Measurements from ENCODE around the gene CENPF.

CENPF gene

GRCh38 chr1:214657299-214657698 lies 54.3 kb downstream of the CENPF start:
- Histone ChIP-seq H3K4me1 (ENCODE audit: insufficient read depth, low read length, severe bottlenecking) (no peaks in the 10 kb centered on the region), H3K9me3 (ENCODE audit: low read length) (no peaks in the 10 kb centered on the region)
- TF ChIP-seq EZH2 (IDR thresholded peaks at IDR 0.05; ENCODE audit: borderline replicate concordance, low read length) (no peak), CTCF (IDR thresholded peaks at IDR 0.05; ENCODE audit: low read length) (no peak)

GRCh38 chr1:214658175-214658574 lies 55.2 kb downstream of the CENPF start:
- no peaks in the 10 kb centered on the region for H3K27me3 ChIP-seq (ENCODE audit: insufficient read depth, low read length)
- H3K9me3 ChIP-seq (ENCODE audit: low read length): no peaks in the 10 kb centered on the region
- no peak for TF ChIP-seq CTCF (IDR thresholded peaks at IDR 0.05; ENCODE audit: low read length)
- TF ChIP-seq EZH2 (IDR thresholded peaks at IDR 0.05; ENCODE audit: borderline replicate concordance, low read length): no peak
- H3K27ac ChIP-seq (ENCODE audit: low read depth, low read length, poor library complexity, severe bottlenecking): no peak overlapping the region
- H3K79me2 ChIP-seq (ENCODE audit: insufficient read depth, low read length): no peaks in the 10 kb centered on the region
- no peak overlapping the region for H3K4me2 ChIP-seq (ENCODE audit: low read length)
- H3K36me3 ChIP-seq (ENCODE audit: insufficient read depth, low read length): peaks cover 100% of the 10 kb centered on the region
- H4K20me1 ChIP-seq (ENCODE audit: insufficient read depth, low read length): no peaks in the 10 kb centered on the region
- H3K4me3 ChIP-seq (ENCODE audit: low read depth, low read length, poor library complexity, severe bottlenecking): no peak overlapping the region
- no peaks in the 10 kb centered on the region for H3K9me2 ChIP-seq (ENCODE audit: low read depth, low read length)
- H3K4me1 ChIP-seq (ENCODE audit: insufficient read depth, low read length, severe bottlenecking): no peaks in the 10 kb centered on the region
- no peaks in the 10 kb centered on the region for H3F3A ChIP-seq (ENCODE audit: insufficient read depth, low read length)
- no peak overlapping the region for H3K9ac ChIP-seq (ENCODE audit: low read length)
- no peak overlapping the region for H2AFZ ChIP-seq (ENCODE audit: low read length)

More at GRCh38 chr1:214657299-214657698, 54.3 kb downstream of the CENPF start:
- H3K4me3 ChIP-seq (ENCODE audit: low read depth, low read length, poor library complexity, severe bottlenecking): no peak overlapping the region
- H3K27ac ChIP-seq (ENCODE audit: low read depth, low read length, poor library complexity, severe bottlenecking): no peak overlapping the region
- peaks cover 99% of the 10 kb centered on the region for H3K36me3 ChIP-seq (ENCODE audit: insufficient read depth, low read length)
- H3K27me3 ChIP-seq (ENCODE audit: insufficient read depth, low read length): no peaks in the 10 kb centered on the region
- no peak overlapping the region for H3K4me2 ChIP-seq (ENCODE audit: low read length)
- no peak overlapping the region for H3K9ac ChIP-seq (ENCODE audit: low read length)
- no peak overlapping the region for H2AFZ ChIP-seq (ENCODE audit: low read length)
- no peaks in the 10 kb centered on the region for H3K79me2 ChIP-seq (ENCODE audit: insufficient read depth, low read length)
- H4K20me1 ChIP-seq (ENCODE audit: insufficient read depth, low read length): no peaks in the 10 kb centered on the region
- H3F3A ChIP-seq (ENCODE audit: insufficient read depth, low read length): no peaks in the 10 kb centered on the region
- H3K9me2 ChIP-seq (ENCODE audit: low read depth, low read length): no peaks in the 10 kb centered on the region

GRCh38 chr1:214658785-214659184 lies 55.8 kb downstream of the CENPF start:
- Histone ChIP-seq H3K9ac (ENCODE audit: low read length) (no peak overlapping the region), H3K4me1 (ENCODE audit: insufficient read depth, low read length, severe bottlenecking) (no peaks in the 10 kb centered on the region), H3K9me2 (ENCODE audit: low read depth, low read length) (no peaks in the 10 kb centered on the region), H4K20me1 (ENCODE audit: insufficient read depth, low read length) (no peaks in the 10 kb centered on the region), H3K9me3 (ENCODE audit: low read length) (no peaks in the 10 kb centered on the region), H3K4me3 (ENCODE audit: low read depth, low read length, poor library complexity, severe bottlenecking) (no peak overlapping the region), H3K4me2 (ENCODE audit: low read length) (no peak overlapping the region), H3K79me2 (ENCODE audit: insufficient read depth, low read length) (no peaks in the 10 kb centered on the region), H3F3A (ENCODE audit: insufficient read depth, low read length) (no peaks in the 10 kb centered on the region), H3K27ac (ENCODE audit: low read depth, low read length, poor library complexity, severe bottlenecking) (no peak overlapping the region), H2AFZ (ENCODE audit: low read length) (no peak overlapping the region), H3K27me3 (ENCODE audit: insufficient read depth, low read length) (no peaks in the 10 kb centered on the region), H3K36me3 (ENCODE audit: insufficient read depth, low read length) (peaks cover 100% of the 10 kb centered on the region)
- no peak for TF ChIP-seq CTCF (IDR thresholded peaks at IDR 0.05; ENCODE audit: low read length)

All from OCI-LY1 (cell line).